ENCODE results near the gene NRIP3.

NRIP3 gene

DNA sequence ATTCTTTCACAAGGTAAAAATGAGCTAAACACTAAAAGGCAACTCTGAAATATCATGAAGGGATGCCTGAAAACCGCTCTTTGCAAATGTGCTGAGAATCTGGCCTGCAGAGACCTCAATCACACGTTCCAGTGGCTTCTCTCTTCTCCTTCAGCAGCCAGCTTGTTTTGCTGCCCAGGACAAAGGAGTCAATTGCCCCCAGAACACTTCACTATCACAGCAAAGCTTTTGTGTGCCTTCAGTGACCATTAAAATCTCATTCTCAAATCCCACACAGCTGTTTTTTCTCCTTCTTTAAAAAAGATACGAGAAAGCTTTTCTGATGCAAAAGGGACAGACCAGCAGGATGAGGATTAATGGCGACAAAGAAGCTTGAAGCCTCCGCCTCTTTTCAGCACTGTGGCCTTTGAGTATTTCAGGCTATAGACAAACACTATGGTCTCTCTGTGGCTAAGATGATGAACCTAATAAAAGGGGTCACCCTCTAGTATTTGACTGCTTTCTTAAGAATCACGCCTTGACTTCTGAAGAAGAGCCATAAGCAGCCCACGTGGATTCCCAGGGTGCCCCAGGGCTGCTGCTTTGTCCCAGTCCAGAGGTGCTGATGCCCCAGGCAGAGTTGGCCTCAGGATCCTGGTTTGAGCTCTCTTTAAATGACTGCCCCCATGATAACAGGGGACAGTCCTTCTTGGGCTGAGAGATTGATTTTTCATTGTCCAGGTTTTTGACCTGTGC, 33.4 kb upstream of the NRIP3 start:
- no peak for TF ChIP-seq POLR2AphosphoS5 (IDR thresholded peaks at IDR 0.05; ENCODE audit: low read depth, low read length)
- no peak for TF ChIP-seq TAF1 (IDR thresholded peaks at IDR 0.05; ENCODE audit: borderline replicate concordance, low read depth, low read length)
- no peak for TF ChIP-seq POLR2A (IDR thresholded peaks at IDR 0.05; ENCODE audit: low read depth, low read length)
- no peak for DNase-seq (ENCODE audit: insufficient read length)
- no peak for FAIRE-seq

DNA sequence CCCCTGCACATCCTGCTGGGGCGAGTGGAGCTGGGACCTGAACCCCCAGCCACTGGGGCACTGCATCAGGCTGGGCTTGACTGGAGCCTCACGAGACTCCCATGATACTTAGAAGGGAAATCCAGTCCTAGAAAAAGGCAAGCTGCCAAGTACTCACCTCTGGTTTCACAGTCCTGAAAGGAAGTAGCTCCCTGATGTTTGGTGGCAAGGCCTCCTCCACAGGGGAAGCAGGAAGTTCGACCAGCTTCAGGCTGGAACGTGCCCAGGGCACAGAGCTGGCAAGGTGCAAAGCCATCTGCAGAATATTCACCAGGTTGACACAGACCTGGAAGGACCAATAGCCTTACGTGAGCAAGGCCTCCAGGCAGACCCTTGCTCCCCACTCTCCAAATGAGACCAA, 26.8 kb upstream of the NRIP3 start:
- DNase-seq (ENCODE audit: insufficient read length): no peak
- no peak for FAIRE-seq
- no peak for TF ChIP-seq TAF1 (IDR thresholded peaks at IDR 0.05; ENCODE audit: borderline replicate concordance, low read depth, low read length)
- TF ChIP-seq POLR2A (IDR thresholded peaks at IDR 0.05; ENCODE audit: low read depth, low read length): no peak
- no peak for TF ChIP-seq POLR2AphosphoS5 (IDR thresholded peaks at IDR 0.05; ENCODE audit: low read depth, low read length)

DNA sequence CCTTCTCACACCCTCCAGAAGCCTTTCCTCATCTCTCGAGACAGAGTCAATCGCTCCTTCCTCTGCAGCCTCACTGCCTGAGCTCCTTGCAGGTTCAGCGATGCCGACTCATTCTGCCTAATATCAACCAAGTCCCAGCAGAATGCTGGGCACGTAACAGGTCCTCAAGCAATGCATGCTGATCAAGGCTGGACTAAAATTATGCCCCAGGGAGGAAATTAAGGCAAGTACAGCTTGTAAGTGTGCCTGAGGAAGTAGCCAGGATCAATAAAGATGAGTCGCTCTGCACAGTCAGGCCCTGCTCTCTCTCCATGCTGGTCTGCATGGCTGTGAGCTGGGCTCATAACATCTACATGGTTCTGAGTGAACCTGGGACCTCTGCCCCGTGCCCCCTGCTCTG, 25.6 kb upstream of the NRIP3 start:
- no peak for TF ChIP-seq POLR2AphosphoS5 (IDR thresholded peaks at IDR 0.05; ENCODE audit: low read depth, low read length)
- TF ChIP-seq TAF1 (IDR thresholded peaks at IDR 0.05; ENCODE audit: borderline replicate concordance, low read depth, low read length): no peak
- TF ChIP-seq POLR2A (IDR thresholded peaks at IDR 0.05; ENCODE audit: low read depth, low read length): no peak
- no peak for DNase-seq (ENCODE audit: insufficient read length)
- FAIRE-seq: no peak

DNA sequence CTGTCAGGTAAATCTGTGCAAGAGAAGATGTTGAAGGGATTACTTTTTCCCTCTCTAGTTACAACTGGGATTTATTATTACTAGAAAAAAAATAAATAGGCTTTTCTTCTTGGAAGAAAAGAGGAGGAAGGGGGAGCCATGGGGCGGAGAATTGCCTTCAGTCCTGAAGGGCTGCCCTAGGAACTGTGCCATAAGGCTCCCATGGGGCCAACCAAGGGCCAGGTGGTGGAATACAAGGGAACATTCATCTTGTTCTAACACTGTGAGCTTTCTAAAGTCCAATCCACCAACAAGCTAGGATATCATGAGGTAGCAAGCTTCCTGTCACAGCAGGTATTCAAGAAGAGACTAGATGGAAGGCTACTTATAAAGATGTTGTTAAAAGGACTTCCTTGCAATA, 24.8 kb upstream of the NRIP3 start:
- no peak for DNase-seq (ENCODE audit: insufficient read length)
- FAIRE-seq: no peak
- TF ChIP-seq TAF1 (IDR thresholded peaks at IDR 0.05; ENCODE audit: borderline replicate concordance, low read depth, low read length): no peak
- TF ChIP-seq POLR2A (IDR thresholded peaks at IDR 0.05; ENCODE audit: low read depth, low read length): no peak
- TF ChIP-seq POLR2AphosphoS5 (IDR thresholded peaks at IDR 0.05; ENCODE audit: low read depth, low read length): no peak

DNA sequence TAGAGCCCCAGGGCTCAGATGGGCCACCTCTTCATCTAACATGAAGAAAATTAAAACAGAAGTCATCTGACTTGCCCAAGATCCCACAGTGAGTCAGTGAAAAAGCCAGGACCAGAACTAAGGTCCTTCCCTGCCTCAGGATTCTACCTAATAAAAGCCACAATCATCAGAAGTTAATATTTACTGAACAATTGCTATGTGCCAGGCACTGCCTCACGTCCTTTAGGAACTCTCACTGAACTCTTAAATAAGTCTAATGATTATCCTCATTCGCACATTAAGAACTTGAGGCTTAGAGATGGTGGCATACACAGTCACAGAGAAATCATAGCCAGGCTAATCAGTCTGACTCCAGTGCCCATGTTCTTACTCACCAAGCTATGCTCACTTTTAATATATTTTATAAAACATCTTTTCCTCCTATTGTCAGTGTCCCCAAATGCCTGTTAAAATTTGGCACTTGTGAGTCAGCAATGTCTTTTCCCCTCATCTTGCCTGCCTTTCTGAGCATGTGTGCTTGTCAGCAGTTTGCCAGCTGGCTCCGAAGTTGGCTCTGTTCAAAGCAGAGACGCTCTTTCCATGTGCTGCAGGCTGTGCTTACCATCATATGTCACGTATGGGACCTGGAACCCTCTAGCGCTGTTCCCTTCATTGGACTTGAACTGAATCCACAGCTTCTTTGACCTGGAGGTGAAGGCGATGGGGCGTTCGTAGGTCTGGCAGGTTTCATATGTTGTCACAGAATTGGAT, 21.5 kb upstream of the NRIP3 start:
- TF ChIP-seq TAF1 (IDR thresholded peaks at IDR 0.05; ENCODE audit: borderline replicate concordance, low read depth, low read length) (no peak), POLR2AphosphoS5 (IDR thresholded peaks at IDR 0.05; ENCODE audit: low read depth, low read length) (no peak)
- FAIRE-seq (no peak), DNase-seq (ENCODE audit: insufficient read length) (no peak)

DNA sequence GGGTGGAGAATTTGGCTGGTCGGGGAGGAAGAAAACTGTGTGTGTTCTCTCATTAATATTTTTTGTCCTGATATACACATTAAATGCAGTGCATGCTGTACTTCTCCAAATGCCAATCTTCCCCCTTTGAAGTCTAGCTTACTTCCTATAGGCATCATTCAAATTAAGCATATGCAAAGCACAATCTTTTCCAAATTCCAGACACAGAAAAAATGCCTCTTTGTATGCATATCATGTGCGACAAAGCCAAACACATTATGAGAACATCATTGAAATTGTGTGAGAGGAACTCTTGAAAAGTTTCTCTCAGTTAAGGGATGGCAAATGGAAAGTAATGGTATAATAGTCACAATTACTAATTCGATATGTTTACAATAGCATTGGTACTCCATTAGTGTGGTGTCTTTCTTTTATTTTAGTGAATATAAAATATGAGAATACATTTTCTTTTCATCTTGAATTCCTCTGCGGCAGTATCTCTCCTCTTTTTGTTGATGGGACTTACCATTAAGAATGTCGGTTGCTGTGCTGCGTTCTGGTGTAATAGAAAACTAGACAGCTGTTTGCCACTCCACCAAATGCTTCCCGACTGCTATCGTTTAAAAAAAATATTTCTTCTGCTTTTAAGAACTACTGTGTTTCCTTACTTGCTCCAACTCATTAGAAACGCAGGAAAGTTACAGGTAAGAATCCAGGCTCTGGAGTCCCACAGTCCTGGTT, 19.3 kb upstream of the NRIP3 start:
- no peak for FAIRE-seq

DNA sequence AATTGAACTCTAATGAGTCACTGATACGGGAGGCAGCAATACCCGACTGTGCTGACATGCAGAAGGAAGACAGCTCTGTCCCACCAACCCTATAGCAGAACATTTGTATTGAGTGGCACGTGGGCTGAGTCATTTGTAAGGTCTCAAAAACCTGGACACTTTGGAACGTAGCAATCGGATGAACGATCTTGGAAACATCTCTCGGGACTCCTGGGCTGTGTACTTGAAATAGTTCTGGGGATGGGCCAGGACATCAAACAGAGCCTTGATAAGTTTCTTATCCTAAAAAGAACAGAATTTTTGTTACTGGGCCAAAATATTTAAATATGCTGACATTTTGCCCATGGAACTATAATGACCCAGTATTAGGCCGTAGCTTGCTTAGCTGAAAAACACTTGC, 17.1 kb upstream of the NRIP3 start:
- no peak for TF ChIP-seq POLR2A (IDR thresholded peaks at IDR 0.05; ENCODE audit: low read depth, low read length)
- no peak for TF ChIP-seq POLR2AphosphoS5 (IDR thresholded peaks at IDR 0.05; ENCODE audit: low read depth, low read length)
- TF ChIP-seq TAF1 (IDR thresholded peaks at IDR 0.05; ENCODE audit: borderline replicate concordance, low read depth, low read length): no peak
- FAIRE-seq (peak; percentile 17), DNase-seq (ENCODE audit: insufficient read length) (no peak)

More for the DNA sequence above, 19.3 kb upstream of the NRIP3 start:
- TF ChIP-seq POLR2AphosphoS5 (IDR thresholded peaks at IDR 0.05; ENCODE audit: low read depth, low read length) (no peak), TAF1 (IDR thresholded peaks at IDR 0.05; ENCODE audit: borderline replicate concordance, low read depth, low read length) (no peak), POLR2A (IDR thresholded peaks at IDR 0.05; ENCODE audit: low read depth, low read length) (no peak)
- DNase-seq (ENCODE audit: insufficient read length): no peak

DNA sequence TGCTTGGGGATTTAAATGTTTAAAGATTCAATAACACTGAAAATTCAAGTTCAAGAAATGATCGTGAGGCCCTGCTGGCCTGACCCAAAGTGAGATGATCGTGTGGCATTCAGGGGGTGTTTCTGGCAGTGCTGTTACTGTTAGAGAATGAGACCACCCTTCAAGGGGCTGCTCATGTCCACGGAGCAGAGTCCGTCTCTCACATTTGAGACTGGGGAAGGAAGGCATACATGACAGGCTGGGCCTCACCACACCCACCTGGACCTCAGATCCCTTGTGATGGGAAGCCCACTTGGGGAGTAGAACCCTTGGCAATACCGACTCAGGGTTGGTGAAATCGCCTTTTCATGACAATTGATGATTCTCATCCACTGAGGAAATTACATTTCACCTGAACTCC, 16.1 kb upstream of the NRIP3 start:
- no peak for TF ChIP-seq TAF1 (IDR thresholded peaks at IDR 0.05; ENCODE audit: borderline replicate concordance, low read depth, low read length)
- TF ChIP-seq POLR2AphosphoS5 (IDR thresholded peaks at IDR 0.05; ENCODE audit: low read depth, low read length): no peak
- TF ChIP-seq POLR2A (IDR thresholded peaks at IDR 0.05; ENCODE audit: low read depth, low read length): no peak
- no peak for FAIRE-seq
- DNase-seq (ENCODE audit: insufficient read length): no peak

DNA sequence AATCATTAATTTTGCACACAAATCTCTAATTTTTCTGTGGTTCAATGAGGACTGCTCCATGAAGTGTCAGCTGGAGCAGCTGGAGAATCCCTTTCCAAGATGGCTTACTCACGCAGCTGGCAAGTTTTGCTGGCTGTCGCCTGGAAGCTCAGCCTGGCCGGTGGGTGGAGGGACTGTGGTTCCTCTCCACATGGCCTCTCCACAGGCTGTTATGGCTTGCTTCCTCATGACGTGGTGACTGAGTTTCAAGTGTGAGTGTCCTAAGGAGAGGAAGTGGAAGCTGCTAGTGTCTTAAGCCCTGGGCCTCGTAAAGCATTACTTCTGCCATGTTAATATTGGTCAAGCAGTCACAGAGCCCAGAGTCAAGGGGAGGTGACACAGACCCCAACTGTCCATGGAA, 14.0 kb upstream of the NRIP3 start:
- TF ChIP-seq POLR2A (IDR thresholded peaks at IDR 0.05; ENCODE audit: low read depth, low read length) (no peak), POLR2AphosphoS5 (IDR thresholded peaks at IDR 0.05; ENCODE audit: low read depth, low read length) (no peak), TAF1 (IDR thresholded peaks at IDR 0.05; ENCODE audit: borderline replicate concordance, low read depth, low read length) (no peak)
- DNase-seq (ENCODE audit: insufficient read length) (no peak), FAIRE-seq (peak; percentile 46)

DNA sequence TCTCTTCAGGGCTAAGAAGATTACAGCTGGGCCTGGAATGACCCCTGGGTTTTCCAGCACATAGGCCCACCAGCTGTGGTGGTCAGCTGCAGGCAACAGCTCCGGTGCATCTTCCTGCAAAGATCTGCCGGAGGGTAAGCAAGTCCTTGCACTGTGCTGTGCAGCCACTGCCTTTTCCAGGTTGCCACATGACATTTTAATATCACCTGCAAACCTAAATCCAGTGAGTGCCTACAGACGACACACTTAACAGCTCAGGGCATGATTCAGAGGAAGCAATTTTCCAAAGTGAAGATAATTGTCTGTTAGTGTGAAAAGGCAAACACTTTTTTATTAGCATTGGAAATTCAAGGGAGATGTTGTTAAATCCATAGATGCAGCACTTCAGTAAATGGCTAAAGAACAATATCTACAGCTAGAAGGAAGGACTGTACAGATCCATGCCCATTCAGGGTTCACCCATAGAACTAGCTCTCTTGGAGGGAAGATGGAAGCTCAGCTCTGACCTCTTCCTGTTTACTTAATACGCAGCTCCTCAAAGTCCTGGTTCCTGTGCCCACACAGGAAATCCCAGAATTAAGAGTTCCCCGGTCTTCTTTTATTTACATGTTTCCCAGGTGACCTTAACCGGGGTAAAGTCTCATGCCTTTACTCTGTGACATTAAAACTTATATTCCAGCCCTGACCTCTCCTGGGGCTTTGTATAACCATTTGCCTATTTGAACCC, 13.3 kb upstream of the NRIP3 start:
- FAIRE-seq: peak; percentile 66
- TF ChIP-seq TAF1 (IDR thresholded peaks at IDR 0.05; ENCODE audit: borderline replicate concordance, low read depth, low read length): no peak
- no peak for TF ChIP-seq POLR2AphosphoS5 (IDR thresholded peaks at IDR 0.05; ENCODE audit: low read depth, low read length)
- no peak for TF ChIP-seq POLR2A (IDR thresholded peaks at IDR 0.05; ENCODE audit: low read depth, low read length)
- DNase-seq (ENCODE audit: insufficient read length): no peak

DNA sequence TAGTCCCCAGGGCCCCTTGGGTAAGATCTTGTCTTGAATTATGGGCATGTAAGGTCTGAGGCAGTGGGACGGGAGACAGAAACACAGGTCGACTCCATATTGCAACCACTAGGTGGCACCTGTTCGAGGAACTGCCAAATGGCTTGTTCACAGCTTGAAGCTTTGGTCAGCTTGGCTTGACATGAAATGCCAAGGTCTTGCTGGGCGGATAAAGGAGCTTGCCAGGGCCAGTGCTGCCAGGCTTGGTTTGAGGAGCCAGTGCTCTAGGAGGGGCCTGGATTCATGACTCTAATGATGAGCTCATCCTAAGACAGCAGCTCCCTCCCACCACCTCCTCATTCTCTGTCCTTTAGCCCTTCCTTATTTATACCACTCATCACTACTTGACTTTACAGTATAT, 11.9 kb upstream of the NRIP3 start:
- FAIRE-seq (peak; percentile 98), DNase-seq (ENCODE audit: insufficient read length) (peak; percentile 44)
- TF ChIP-seq TAF1 (IDR thresholded peaks at IDR 0.05; ENCODE audit: borderline replicate concordance, low read depth, low read length) (no peak), POLR2AphosphoS5 (IDR thresholded peaks at IDR 0.05; ENCODE audit: low read depth, low read length) (no peak), POLR2A (IDR thresholded peaks at IDR 0.05; ENCODE audit: low read depth, low read length) (no peak)
